ENCODE results near the gene PIK3CA.

The PIK3CA gene

GRCh38 chr3:179147873-179148615, at the start of gene PIK3CA:
PIK3CA (plus strand) TSS chr3:179148357; CDS start chr3:179198826, 50,469 bp downstream.
- no peak for TF ChIP-seq CTCF (IDR thresholded peaks at IDR 0.05; ENCODE audit: control extremely low read depth, extremely low read depth, low read depth, missing control alignments)
- POLR2A ChIA-PET = interaction anchor here (0.6 to 1.2 kb wide), 6 partner anchors 36 to 1329 kb away, joined by 3 to 13 read pairs (median 4); no protein-coding TSS in a partner anchor
- DNase-seq (ENCODE audit: extremely low spot score) = peak; percentile 90
- CTCF ChIA-PET = interaction anchor here (0.9 to 3.4 kb wide), 12 partner anchors 11 to 132 kb away, joined by 3 to 13 read pairs (median 5); no protein-coding TSS in a partner anchor

GRCh38 chr3:179098388-179099077, 49.6 kb upstream of the PIK3CA start:
- TF ChIP-seq CTCF (IDR thresholded peaks at IDR 0.05; ENCODE audit: control extremely low read depth, extremely low read depth, low read depth, missing control alignments) = no peak
- DNase-seq (ENCODE audit: extremely low spot score) = no peak
- POLR2A ChIA-PET = no interaction called here
- CTCF ChIA-PET = interaction anchor here (0.8 to 3.3 kb wide), 5 partner anchors 10 to 49 kb away, joined by 3 to 18 read pairs (median 9); no protein-coding TSS in a partner anchor

GRCh38 chr3:179100652-179101051, 47.5 kb upstream of the PIK3CA start:
- no peak for DNase-seq (ENCODE audit: extremely low spot score)
- ChIA-PET POLR2A (no interaction called here), CTCF (interaction anchor here (1.0 to 1.5 kb wide), 2 partner anchors 84 to 224 kb away, joined by 3 read pairs; no protein-coding TSS in a partner anchor)

GRCh38 chr3:179105881-179106280, 42.3 kb upstream of the PIK3CA start:
- no peak for TF ChIP-seq CTCF (IDR thresholded peaks at IDR 0.05; ENCODE audit: control extremely low read depth, extremely low read depth, low read depth, missing control alignments)
- ChIA-PET POLR2A (no interaction called here), CTCF (interaction anchor here (0.7 to 3.0 kb wide), 9 partner anchors 12 to 216 kb away, joined by 3 to 19 read pairs (median 4); no protein-coding TSS in a partner anchor)
- DNase-seq (ENCODE audit: extremely low spot score) = no peak

More at GRCh38 chr3:179100652-179101051, 47.5 kb upstream of the PIK3CA start:
- no peak for TF ChIP-seq CTCF (IDR thresholded peaks at IDR 0.05; ENCODE audit: control extremely low read depth, extremely low read depth, low read depth, missing control alignments)

GRCh38 chr3:179107617-179108016, 40.5 kb upstream of the PIK3CA start:
- DNase-seq (ENCODE audit: extremely low spot score) = no peak
- TF ChIP-seq CTCF (IDR thresholded peaks at IDR 0.05; ENCODE audit: control extremely low read depth, extremely low read depth, low read depth, missing control alignments) = no peak
- ChIA-PET CTCF (interaction anchor here (1.0 to 2.2 kb wide), 4 partner anchors 11 to 208 kb away, joined by 4 to 10 read pairs (median 8); partner anchors contain the start of gene PIK3CA), POLR2A (no interaction called here)

GRCh38 chr3:179108086-179108485, 40.1 kb upstream of the PIK3CA start:
- POLR2A ChIA-PET = no interaction called here
- no peak for DNase-seq (ENCODE audit: extremely low spot score)
- CTCF ChIA-PET = interaction anchor here (1.0 to 2.2 kb wide), 4 partner anchors 11 to 207 kb away, joined by 4 to 10 read pairs (median 8); partner anchors contain the start of gene PIK3CA
- TF ChIP-seq CTCF (IDR thresholded peaks at IDR 0.05; ENCODE audit: control extremely low read depth, extremely low read depth, low read depth, missing control alignments) = no peak

All from GM10248 (cell line).